8988T (cell line): ENCODE data around the gene C2orf68.
A peak's percentile ranks its signal among the peaks of the same experiment; 100 is the strongest.
"Not testable (repeated sequence)": the region's sequence is repeated elsewhere in the genome, so short reads cannot be mapped to it uniquely, and the experiment has no call there.

Source experiments
- DNase-seq: peaks from one replicate; pipeline ENCODE4 v3.0.0; 2011

Gene C2orf68

GRCh38 chr2:85628658-85629057, 16.8 kb upstream of the C2orf68 start:
- no peak for DNase-seq

- no peak for DNase-seq
Measured at GRCh38 chr2:85623991-85624390, 12.1 kb upstream of the C2orf68 start.

- DNase-seq: no peak
Measured at GRCh38 chr2:85621338-85621737, 9.5 kb upstream of the C2orf68 start.

- DNase-seq: no peak
Measured at GRCh38 chr2:85619617-85620016, 7.8 kb upstream of the C2orf68 start.

- not testable (repeated sequence) for DNase-seq
Measured at GRCh38 chr2:85617723-85618122, 5.9 kb upstream of the C2orf68 start.

GRCh38 chr2:85615413-85615728, 3.5 kb upstream of the C2orf68 start:
- DNase-seq: no peak

GRCh38 chr2:85614757-85615156, 2.9 kb upstream of the C2orf68 start:
- not testable (repeated sequence) for DNase-seq

- no peak for DNase-seq
Measured at GRCh38 chr2:85613717-85614515, 2.0 kb upstream of the C2orf68 start.

- DNase-seq: no peak
Measured at GRCh38 chr2:85611217-85611704, 605 bp downstream of the C2orf68 start.

GRCh38 chr2:85607268-85608215, 4.3 kb downstream of the C2orf68 start:
- no peak for DNase-seq

GRCh38 chr2:85606116-85606455, 5.8 kb downstream of the C2orf68 start:
- no peak for DNase-seq

- DNase-seq: no peak
Measured at GRCh38 chr2:85605406-85606115, 6.3 kb downstream of the C2orf68 start.

GRCh38 chr2:85604568-85605339, 7.1 kb downstream of the C2orf68 start:
- DNase-seq: no peak

GRCh38 chr2:85604133-85604444, 7.8 kb downstream of the C2orf68 start:
- not testable (repeated sequence) for DNase-seq

- DNase-seq: peak; percentile 87
Measured at GRCh38 chr2:85602476-85603234, 9.2 kb downstream of the C2orf68 start, which contains the start of gene TMEM150A. Gene TMEM150A, minus strand, starts transcription at chr2:85602698. Its CDS starts 750 bp downstream, at chr2:85601948.

GRCh38 chr2:85601771-85602475, 9.9 kb downstream of the C2orf68 start:
- peak; percentile 47 for DNase-seq

GRCh38 chr2:85600951-85601770, 10.7 kb downstream of the C2orf68 start:
- DNase-seq: no peak

- DNase-seq: no peak
Measured at GRCh38 chr2:85600235-85600575, 11.7 kb downstream of the C2orf68 start.

GRCh38 chr2:85599468-85600234, 12.2 kb downstream of the C2orf68 start:
- no peak for DNase-seq
